Ectodermal cell (in vitro differentiated cells): ENCODE results near the gene MYT1.
"Not testable (repeated sequence)": the region's sequence is repeated elsewhere in the genome, so short reads cannot be mapped to it uniquely, and the experiment has no call there.

Source experiments
- H3K27ac ChIP-seq: 2 replicates; pipeline ENCODE4 v1.7.0; 2013; ENCODE audit warnings: mild to moderate bottlenecking, low read depth, low read length; ENCODE audit not compliant: insufficient read depth, poor library complexity, severe bottlenecking
- H3K27me3 ChIP-seq: 2 replicates; pipeline ENCODE4 v1.7.0; 2013; ENCODE audit warnings: mild to moderate bottlenecking, low read length; ENCODE audit not compliant: insufficient read depth, control insufficient read depth, poor library complexity, severe bottlenecking
- H3K36me3 ChIP-seq: one replicate; pipeline ENCODE4 v1.7.0; 2013; ENCODE audit warnings: low read length; ENCODE audit not compliant: control insufficient read depth, insufficient read depth
- H3K4me1 ChIP-seq: one replicate; pipeline ENCODE4 v1.7.0; 2013; ENCODE audit warnings: low read length; ENCODE audit not compliant: control insufficient read depth, insufficient read depth
- H3K4me3 ChIP-seq: 2 replicates; pipeline ENCODE4 v1.7.0; 2013; ENCODE audit warnings: low read depth, low read length, control low read depth; ENCODE audit not compliant: insufficient read depth
- H3K9me3 ChIP-seq: 2 replicates; pipeline ENCODE4 v1.7.0; 2013; ENCODE audit warnings: mild to moderate bottlenecking, low read length, moderate library complexity; ENCODE audit not compliant: control insufficient read depth
- WGBS, 2 experiments: methylation state at CpG; one replicate each; pipeline ENCODE4 v1.1.7; 2013; ENCODE audit warnings: missing lambda C conversion rate in 2 of 2; 5-methylcytosine and 5-hydroxymethylcytosine counted together

Gene MYT1

DNA sequence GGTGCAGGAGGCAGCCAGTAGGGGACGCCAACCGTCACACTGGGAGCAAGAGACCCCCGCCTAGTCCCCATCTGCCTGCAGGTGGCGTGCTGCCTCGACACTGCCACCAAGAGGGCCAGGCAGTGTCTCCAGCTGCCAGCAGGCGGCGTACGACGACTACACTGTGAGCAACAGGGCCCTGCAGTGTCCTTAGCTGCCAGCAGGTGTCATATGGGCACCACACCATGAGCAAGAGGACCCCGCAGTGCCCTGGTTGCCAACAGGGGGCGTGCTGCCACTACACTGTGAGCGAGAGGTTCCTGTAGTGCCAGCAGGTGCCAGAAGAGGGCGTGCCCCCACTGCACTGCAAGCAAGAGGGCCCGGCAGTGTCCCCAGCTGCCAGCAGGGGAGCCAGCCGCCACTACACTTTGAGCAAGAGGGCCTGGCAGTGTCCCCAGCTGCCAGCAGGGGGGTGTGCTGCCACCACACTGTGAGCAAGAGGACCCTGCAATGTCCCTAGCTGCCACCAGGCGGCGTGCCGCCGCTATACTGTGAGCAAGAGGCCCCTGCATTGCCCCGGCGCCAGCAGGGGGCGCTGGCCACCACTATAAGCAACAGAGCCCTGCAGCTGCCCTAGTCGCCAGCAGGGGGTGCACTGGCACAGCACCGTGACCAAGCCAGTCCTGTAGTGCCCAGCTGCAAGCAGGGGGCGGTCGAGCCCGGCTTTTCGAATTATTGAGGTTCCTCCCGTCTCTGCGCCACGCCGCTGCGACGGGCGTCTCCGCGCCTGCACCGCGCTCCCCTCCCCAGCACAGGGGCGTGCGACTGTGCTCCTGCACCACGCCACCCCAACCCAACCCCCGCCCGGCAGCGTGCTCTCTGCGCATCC lies 121.6 kb downstream of the MYT1 start:
- 88 to 89% methylated on average over 43 to 44 of the region's 46 CpGs for WGBS, 2 experiments
- H3K4me1 ChIP-seq, H3K36me3 ChIP-seq, H3K9me3 ChIP-seq, H3K4me3 ChIP-seq, H3K27me3 ChIP-seq, H3K27ac ChIP-seq: not testable (repeated sequence)

DNA sequence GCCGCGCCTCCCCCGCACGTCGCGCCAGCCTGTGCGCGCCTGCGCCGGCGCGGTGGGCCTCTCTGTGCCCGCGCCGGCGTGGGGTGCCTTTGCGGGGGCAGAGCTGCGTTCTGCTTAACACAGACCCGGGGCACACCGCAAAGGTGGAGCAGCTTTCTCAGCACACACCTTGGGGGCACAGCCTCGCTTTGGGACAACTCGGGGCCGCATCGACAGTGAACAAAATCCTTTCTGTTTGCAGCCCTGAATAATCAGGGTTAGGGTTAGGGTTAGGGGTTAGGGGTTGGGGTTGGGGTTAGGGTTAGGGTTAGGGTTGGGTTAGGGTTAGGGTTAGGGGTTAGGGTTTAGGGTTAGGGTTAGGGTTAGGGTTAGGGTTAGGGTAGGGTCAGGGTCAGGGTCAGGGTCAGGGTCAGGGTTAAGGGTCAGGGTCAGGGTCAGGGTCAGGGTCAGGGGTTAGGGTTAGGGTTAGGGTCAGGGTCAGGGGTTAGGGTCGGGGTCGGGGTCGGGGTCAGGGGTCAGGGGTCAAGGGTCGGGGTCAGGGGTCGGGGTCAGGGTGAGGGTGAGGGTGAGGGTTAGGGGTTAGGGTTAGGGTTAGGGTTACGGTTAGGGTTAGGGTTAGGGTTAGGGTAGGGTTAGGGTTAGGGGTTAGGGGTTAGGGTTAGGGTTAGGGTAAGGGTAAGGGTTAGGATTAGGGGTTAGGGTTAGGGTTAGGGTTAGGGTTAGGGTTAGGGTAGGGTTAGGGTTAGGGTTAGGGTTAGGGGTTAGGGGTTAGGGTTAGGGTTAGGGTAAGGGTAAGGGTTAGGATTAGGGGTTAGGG lies 122.4 kb downstream of the MYT1 start:
- not testable (repeated sequence) for H3K27ac ChIP-seq, H3K4me3 ChIP-seq, H3K27me3 ChIP-seq, H3K36me3 ChIP-seq, H3K4me1 ChIP-seq, H3K9me3 ChIP-seq
- 89 to 95% methylated on average over 25 to 29 of the region's 30 CpGs for WGBS, 2 experiments

GRCh38 chr20:64287264-64287590 lies 123.0 kb downstream of the MYT1 start:
- H3K4me3 ChIP-seq, H3K36me3 ChIP-seq, H3K27me3 ChIP-seq, H3K9me3 ChIP-seq, H3K27ac ChIP-seq, H3K4me1 ChIP-seq: not testable (repeated sequence)
- WGBS, 2 experiments, result 89 to 96% methylated on average over 3 of the region's 3 CpGs
